ENCODE data around the gene TJP2.

The TJP2 gene

DNA sequence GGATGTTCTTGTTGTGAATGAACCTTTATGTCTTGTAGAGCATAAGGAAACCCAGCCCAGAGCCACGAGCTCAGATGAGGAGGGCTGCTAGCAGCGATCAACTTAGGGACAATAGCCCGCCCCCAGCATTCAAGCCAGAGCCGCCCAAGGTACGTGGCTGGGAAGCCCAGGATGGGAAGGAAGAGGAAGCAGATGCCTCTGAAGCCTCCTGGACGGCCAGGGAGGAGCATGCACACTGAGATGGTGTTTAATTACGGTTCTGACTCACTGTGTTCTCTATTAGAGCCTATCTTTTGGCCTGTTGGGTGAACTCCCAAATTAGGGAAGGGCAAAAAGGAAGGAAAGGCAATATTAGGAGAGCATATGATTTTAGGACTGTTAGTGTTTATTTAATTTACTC, 75.3 kb downstream of the TJP2 start:
- H3K4me3 ChIP-seq (ENCODE audit: insufficient read length, low read depth), result no peak overlapping the region
- H3K9me3 ChIP-seq (ENCODE audit: insufficient read depth, low read length), result no peaks in the 10 kb centered on the region
- no peak for DNase-seq (ENCODE audit: low read depth, low spot score)
- TF ChIP-seq YY1 (IDR thresholded peaks at IDR 0.05; ENCODE audit: insufficient read depth, insufficient read length), result no peak
- TF ChIP-seq ZNF274 (IDR thresholded peaks at IDR 0.05; ENCODE audit: low read depth, low read length), result no peak
- no peak for TF ChIP-seq SUZ12 (IDR thresholded peaks at IDR 0.05; ENCODE audit: extremely low read depth, insufficient read depth, insufficient read length)
- H3K9ac ChIP-seq (ENCODE audit: insufficient read length, low read depth), result no peak overlapping the region
- peaks cover 69% of the 10 kb centered on the region for H3K36me3 ChIP-seq (ENCODE audit: insufficient read depth, insufficient read length, low read length)
- H3K4me1 ChIP-seq (ENCODE audit: insufficient read depth, insufficient read length), result no peaks in the 10 kb centered on the region
- H3K27me3 ChIP-seq (ENCODE audit: insufficient read depth, insufficient read length), result no peaks in the 10 kb centered on the region

DNA sequence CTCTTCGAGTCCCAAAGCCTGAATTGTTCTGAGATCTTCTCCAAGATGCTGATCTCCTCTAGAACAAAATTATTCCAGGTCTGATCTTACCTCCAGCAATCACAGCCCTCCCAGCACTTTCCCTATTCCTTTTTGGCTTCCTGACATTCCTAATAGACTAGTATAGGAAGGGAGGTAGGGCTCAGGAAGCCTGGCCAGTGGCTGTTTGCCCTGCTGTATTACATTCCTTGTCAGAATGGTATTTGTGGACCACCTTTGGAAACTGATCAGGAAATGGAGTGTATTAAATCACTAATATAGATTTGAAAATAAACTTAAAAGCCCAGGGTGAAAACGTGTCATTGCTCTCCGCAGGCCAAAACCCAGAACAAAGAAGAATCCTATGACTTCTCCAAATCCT, 76.6 kb downstream of the TJP2 start:
- Histone ChIP-seq H3K4me3 (ENCODE audit: insufficient read length, low read depth) (no peak overlapping the region), H3K9ac (ENCODE audit: insufficient read length, low read depth) (no peak overlapping the region), H3K4me1 (ENCODE audit: insufficient read depth, insufficient read length) (no peaks in the 10 kb centered on the region), H3K9me3 (ENCODE audit: insufficient read depth, low read length) (no peaks in the 10 kb centered on the region), H3K36me3 (ENCODE audit: insufficient read depth, insufficient read length, low read length) (peaks cover 73% of the 10 kb centered on the region), H3K27me3 (ENCODE audit: insufficient read depth, insufficient read length) (no peaks in the 10 kb centered on the region)
- no peak for DNase-seq (ENCODE audit: low read depth, low spot score)
- no peak for TF ChIP-seq ZNF274 (IDR thresholded peaks at IDR 0.05; ENCODE audit: low read depth, low read length)
- no peak for TF ChIP-seq YY1 (IDR thresholded peaks at IDR 0.05; ENCODE audit: insufficient read depth, insufficient read length)
- TF ChIP-seq SUZ12 (IDR thresholded peaks at IDR 0.05; ENCODE audit: extremely low read depth, insufficient read depth, insufficient read length), result no peak

DNA sequence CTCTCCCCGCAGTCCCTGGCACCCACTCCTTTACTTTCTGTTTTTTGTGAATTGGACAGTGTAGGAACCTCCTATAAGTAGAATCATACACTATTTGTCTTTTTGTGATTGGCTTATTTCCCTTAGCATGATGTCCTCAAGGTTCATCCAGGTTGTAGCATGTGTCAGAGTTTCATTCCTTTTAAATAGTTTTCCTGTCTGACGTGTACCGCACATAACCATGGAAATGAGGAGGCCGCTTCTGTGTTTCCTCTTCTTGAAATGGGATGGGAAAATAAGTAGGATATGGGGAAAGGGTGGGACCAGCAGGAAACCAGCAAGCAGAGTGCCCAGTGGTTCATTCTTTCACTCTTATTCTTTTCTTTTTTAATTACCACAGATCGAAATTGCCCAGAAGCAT, 78.4 kb downstream of the TJP2 start:
- Histone ChIP-seq H3K4me1 (ENCODE audit: insufficient read depth, insufficient read length) (no peaks in the 10 kb centered on the region), H3K36me3 (ENCODE audit: insufficient read depth, insufficient read length, low read length) (peaks cover 58% of the 10 kb centered on the region), H3K9me3 (ENCODE audit: insufficient read depth, low read length) (no peaks in the 10 kb centered on the region), H3K4me3 (ENCODE audit: insufficient read length, low read depth) (no peak overlapping the region), H3K27me3 (ENCODE audit: insufficient read depth, insufficient read length) (no peaks in the 10 kb centered on the region), H3K9ac (ENCODE audit: insufficient read length, low read depth) (no peak overlapping the region)
- TF ChIP-seq YY1 (IDR thresholded peaks at IDR 0.05; ENCODE audit: insufficient read depth, insufficient read length) (no peak), SUZ12 (IDR thresholded peaks at IDR 0.05; ENCODE audit: extremely low read depth, insufficient read depth, insufficient read length) (no peak), ZNF274 (IDR thresholded peaks at IDR 0.05; ENCODE audit: low read depth, low read length) (no peak)
- DNase-seq (ENCODE audit: low read depth, low spot score), result no peak

DNA sequence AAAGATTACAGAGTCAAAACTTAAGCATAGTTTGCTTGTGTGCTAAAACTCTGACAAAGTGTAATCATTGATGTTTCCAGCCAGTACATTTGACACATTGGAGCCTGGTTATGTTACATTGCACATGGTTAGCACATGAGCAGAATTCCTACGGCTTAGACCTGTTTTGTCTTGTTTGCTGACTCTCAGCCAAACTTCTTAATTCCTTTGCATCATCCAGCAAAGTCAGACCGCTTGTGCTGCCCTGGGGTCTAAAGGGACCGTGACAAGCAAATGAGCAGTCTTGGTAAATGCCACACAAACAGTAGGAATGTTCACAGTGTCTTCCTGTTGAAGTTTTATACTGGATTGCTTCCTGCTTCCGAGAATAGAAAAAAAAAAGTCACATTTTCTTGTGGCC, 79.0 kb downstream of the TJP2 start:
- no peak overlapping the region for H3K4me3 ChIP-seq (ENCODE audit: insufficient read length, low read depth)
- H3K9me3 ChIP-seq (ENCODE audit: insufficient read depth, low read length), result no peaks in the 10 kb centered on the region
- no peak for TF ChIP-seq SUZ12 (IDR thresholded peaks at IDR 0.05; ENCODE audit: extremely low read depth, insufficient read depth, insufficient read length)
- TF ChIP-seq ZNF274 (IDR thresholded peaks at IDR 0.05; ENCODE audit: low read depth, low read length), result no peak
- no peak for TF ChIP-seq YY1 (IDR thresholded peaks at IDR 0.05; ENCODE audit: insufficient read depth, insufficient read length)
- DNase-seq (ENCODE audit: low read depth, low spot score), result no peak
- H3K27me3 ChIP-seq (ENCODE audit: insufficient read depth, insufficient read length), result no peaks in the 10 kb centered on the region
- H3K4me1 ChIP-seq (ENCODE audit: insufficient read depth, insufficient read length), result no peaks in the 10 kb centered on the region
- no peak overlapping the region for H3K9ac ChIP-seq (ENCODE audit: insufficient read length, low read depth)
- peaks cover 52% of the 10 kb centered on the region for H3K36me3 ChIP-seq (ENCODE audit: insufficient read depth, insufficient read length, low read length)

DNA sequence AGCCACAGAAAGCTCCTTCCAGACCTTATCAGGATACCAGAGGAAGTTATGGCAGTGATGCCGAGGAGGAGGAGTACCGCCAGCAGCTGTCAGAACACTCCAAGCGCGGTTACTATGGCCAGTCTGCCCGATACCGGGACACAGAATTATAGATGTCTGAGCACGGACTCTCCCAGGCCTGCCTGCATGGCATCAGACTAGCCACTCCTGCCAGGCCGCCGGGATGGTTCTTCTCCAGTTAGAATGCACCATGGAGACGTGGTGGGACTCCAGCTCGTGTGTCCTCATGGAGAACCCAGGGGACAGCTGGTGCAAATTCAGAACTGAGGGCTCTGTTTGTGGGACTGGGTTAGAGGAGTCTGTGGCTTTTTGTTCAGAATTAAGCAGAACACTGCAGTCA, 80.1 kb downstream of the TJP2 start:
- Histone ChIP-seq H3K4me1 (ENCODE audit: insufficient read depth, insufficient read length) (no peaks in the 10 kb centered on the region), H3K36me3 (ENCODE audit: insufficient read depth, insufficient read length, low read length) (peaks cover 44% of the 10 kb centered on the region), H3K27me3 (ENCODE audit: insufficient read depth, insufficient read length) (no peaks in the 10 kb centered on the region), H3K4me3 (ENCODE audit: insufficient read length, low read depth) (no peak overlapping the region), H3K9ac (ENCODE audit: insufficient read length, low read depth) (no peak overlapping the region), H3K9me3 (ENCODE audit: insufficient read depth, low read length) (no peaks in the 10 kb centered on the region)
- no peak for DNase-seq (ENCODE audit: low read depth, low spot score)
- TF ChIP-seq YY1 (IDR thresholded peaks at IDR 0.05; ENCODE audit: insufficient read depth, insufficient read length), result no peak
- TF ChIP-seq SUZ12 (IDR thresholded peaks at IDR 0.05; ENCODE audit: extremely low read depth, insufficient read depth, insufficient read length), result no peak
- no peak for TF ChIP-seq ZNF274 (IDR thresholded peaks at IDR 0.05; ENCODE audit: low read depth, low read length)

DNA sequence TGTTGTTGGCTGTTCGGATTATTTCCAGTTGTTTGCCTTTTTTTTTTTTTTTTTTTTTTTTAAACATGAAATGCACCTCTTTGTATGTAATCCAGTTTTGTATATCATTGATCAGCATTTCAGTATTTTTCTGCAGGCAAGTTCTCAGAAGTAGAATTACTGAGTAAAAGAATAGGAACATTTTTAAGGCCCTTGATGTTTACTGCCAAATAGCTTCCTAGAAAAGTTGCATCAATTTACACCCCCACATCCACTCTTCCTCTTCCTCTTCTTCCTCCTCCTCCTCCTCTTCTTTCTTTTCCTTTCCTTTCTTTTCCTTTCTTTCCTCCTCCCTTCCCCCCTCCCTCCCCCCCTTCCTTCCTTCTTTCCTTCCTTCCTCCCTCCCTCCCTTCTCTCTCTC, 81.5 kb downstream of the TJP2 start:
- no peaks in the 10 kb centered on the region for H3K4me1 ChIP-seq (ENCODE audit: insufficient read depth, insufficient read length)
- DNase-seq (ENCODE audit: low read depth, low spot score), result no peak
- H3K9me3 ChIP-seq (ENCODE audit: insufficient read depth, low read length), result no peaks in the 10 kb centered on the region
- no peaks in the 10 kb centered on the region for H3K27me3 ChIP-seq (ENCODE audit: insufficient read depth, insufficient read length)
- H3K36me3 ChIP-seq (ENCODE audit: insufficient read depth, insufficient read length, low read length), result peaks cover 37% of the 10 kb centered on the region
- no peak for TF ChIP-seq ZNF274 (IDR thresholded peaks at IDR 0.05; ENCODE audit: low read depth, low read length)
- no peak for TF ChIP-seq SUZ12 (IDR thresholded peaks at IDR 0.05; ENCODE audit: extremely low read depth, insufficient read depth, insufficient read length)
- TF ChIP-seq YY1 (IDR thresholded peaks at IDR 0.05; ENCODE audit: insufficient read depth, insufficient read length), result no peak
- H3K9ac ChIP-seq (ENCODE audit: insufficient read length, low read depth), result no peak overlapping the region
- H3K4me3 ChIP-seq (ENCODE audit: insufficient read length, low read depth), result no peak overlapping the region

DNA sequence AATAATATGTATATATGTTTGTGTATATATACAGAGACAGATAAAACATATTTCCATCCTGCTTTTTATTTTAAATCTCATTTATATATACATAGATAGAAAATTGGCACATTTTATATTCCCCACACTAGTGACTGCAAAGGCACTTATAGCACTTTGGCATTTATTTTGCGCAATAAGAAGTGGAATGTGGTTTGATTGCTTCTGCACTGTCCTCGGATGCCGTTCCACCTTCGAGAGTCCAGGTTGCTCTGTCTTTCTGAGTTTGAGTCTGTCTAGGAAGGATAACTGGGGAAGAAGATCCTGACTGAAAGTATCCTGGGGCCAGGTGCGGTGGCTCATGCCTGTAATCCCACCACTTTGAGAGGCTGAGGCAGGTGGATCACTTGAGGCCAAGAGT, 84.5 kb downstream of the TJP2 start:
- H3K9me3 ChIP-seq (ENCODE audit: insufficient read depth, low read length), result no peaks in the 10 kb centered on the region
- no peak overlapping the region for H3K4me3 ChIP-seq (ENCODE audit: insufficient read length, low read depth)
- H3K9ac ChIP-seq (ENCODE audit: insufficient read length, low read depth), result no peak overlapping the region
- no peak for DNase-seq (ENCODE audit: low read depth, low spot score)
- peaks cover 12% of the 10 kb centered on the region for H3K36me3 ChIP-seq (ENCODE audit: insufficient read depth, insufficient read length, low read length)
- TF ChIP-seq SUZ12 (IDR thresholded peaks at IDR 0.05; ENCODE audit: extremely low read depth, insufficient read depth, insufficient read length) (no peak), YY1 (IDR thresholded peaks at IDR 0.05; ENCODE audit: insufficient read depth, insufficient read length) (no peak), ZNF274 (IDR thresholded peaks at IDR 0.05; ENCODE audit: low read depth, low read length) (no peak)
- H3K27me3 ChIP-seq (ENCODE audit: insufficient read depth, insufficient read length), result no peaks in the 10 kb centered on the region
- H3K4me1 ChIP-seq (ENCODE audit: insufficient read depth, insufficient read length), result no peaks in the 10 kb centered on the region

DNA sequence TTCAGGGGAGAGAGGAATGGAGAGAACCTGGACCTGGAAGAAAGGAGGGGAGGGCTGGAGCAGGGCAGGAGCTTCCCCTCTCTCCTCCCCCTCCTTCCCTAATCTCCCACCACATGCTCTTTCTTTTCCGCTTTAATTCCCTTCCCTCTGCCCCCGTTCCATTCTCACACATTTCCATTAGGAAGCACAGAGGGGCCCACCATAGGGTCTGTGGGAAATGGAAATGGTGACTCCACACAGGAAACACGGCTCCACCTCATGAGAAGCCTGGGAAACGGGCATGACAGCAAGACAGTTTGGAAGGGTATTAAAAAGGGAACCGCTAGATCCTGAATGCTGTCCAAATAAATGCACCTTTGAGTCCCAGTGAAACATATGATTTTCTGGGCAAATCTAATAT, 86.1 kb downstream of the TJP2 start:
- no peak for DNase-seq (ENCODE audit: low read depth, low spot score)
- Histone ChIP-seq H3K4me3 (ENCODE audit: insufficient read length, low read depth) (no peak overlapping the region), H3K9ac (ENCODE audit: insufficient read length, low read depth) (no peak overlapping the region), H3K27me3 (ENCODE audit: insufficient read depth, insufficient read length) (no peaks in the 10 kb centered on the region), H3K4me1 (ENCODE audit: insufficient read depth, insufficient read length) (no peaks in the 10 kb centered on the region), H3K36me3 (ENCODE audit: insufficient read depth, insufficient read length, low read length) (no peaks in the 10 kb centered on the region), H3K9me3 (ENCODE audit: insufficient read depth, low read length) (no peaks in the 10 kb centered on the region)
- no peak for TF ChIP-seq SUZ12 (IDR thresholded peaks at IDR 0.05; ENCODE audit: extremely low read depth, insufficient read depth, insufficient read length)
- no peak for TF ChIP-seq ZNF274 (IDR thresholded peaks at IDR 0.05; ENCODE audit: low read depth, low read length)
- no peak for TF ChIP-seq YY1 (IDR thresholded peaks at IDR 0.05; ENCODE audit: insufficient read depth, insufficient read length)

Measured in NT2/D1 (cell line).